MM.1S (cell line): ENCODE data around the gene ELMO3.
A peak's percentile ranks its signal among the peaks of the same experiment; 100 is the strongest.

Experiments
- DNase-seq: peaks from one replicate; pipeline ENCODE4 v3.0.0-alpha.2; 2015
- H2AFZ ChIP-seq: fragments of 300-600 bp; sonication (generic); 2 replicates; pipeline ENCODE4 v1.6.0; 2016; ENCODE audit warnings: antibody characterized with exemption, low read length
- H3F3A ChIP-seq: fragments of 300-600 bp; sonication (generic); 2 replicates; pipeline ENCODE4 v1.6.1; 2016; ENCODE audit warnings: mild to moderate bottlenecking, antibody characterized with exemption, low read length, moderate library complexity, mixed read lengths; ENCODE audit not compliant: insufficient read depth
- H3K27ac ChIP-seq: fragments of 300-600 bp; sonication (generic); 2 replicates; pipeline ENCODE4 v1.5.1; 2016; ENCODE audit warnings: mild to moderate bottlenecking, low read length
- H3K27me3 ChIP-seq: fragments of 300-600 bp; sonication (generic); replicated peaks from 2 replicates; pipeline ENCODE4 v1.6.0; 2016; ENCODE audit warnings: low read length; ENCODE audit not compliant: insufficient read depth
- H3K36me3 ChIP-seq: fragments of 300-600 bp; sonication (generic); replicated peaks from 2 replicates; pipeline ENCODE4 v1.6.1; 2016; ENCODE audit warnings: mild to moderate bottlenecking, low read length, mixed read lengths; ENCODE audit not compliant: insufficient read depth
- H3K4me1 ChIP-seq: fragments of 300-600 bp; sonication (generic); 2 replicates; pipeline ENCODE4 v1.6.1; 2016; ENCODE audit warnings: low read length, mixed read lengths
- H3K4me2 ChIP-seq: fragments of 300-600 bp; sonication (generic); 2 replicates; pipeline ENCODE4 v1.6.0; 2016; ENCODE audit warnings: low read depth, low read length
- H3K4me3 ChIP-seq: fragments of 300-600 bp; sonication (generic); 2 replicates; pipeline ENCODE4 v1.5.1; 2016; ENCODE audit warnings: low read length, mixed read lengths
- H3K79me2 ChIP-seq: fragments of 300-600 bp; sonication (generic); 2 replicates; pipeline ENCODE4 v1.6.1; 2016; ENCODE audit warnings: mixed run types, low read length, mixed read lengths
- H3K9ac ChIP-seq: fragments of 300-600 bp; sonication (generic); 2 replicates; pipeline ENCODE4 v1.6.1; 2016; ENCODE audit warnings: low read length, mixed read lengths
- H3K9me2 ChIP-seq: fragments of 300-600 bp; sonication (generic); replicated peaks from 2 replicates; pipeline ENCODE4 v1.6.1; 2016; ENCODE audit warnings: mild to moderate bottlenecking, low read length, mixed read lengths; ENCODE audit not compliant: insufficient read depth
- H3K9me3 ChIP-seq: fragments of 300-600 bp; sonication (generic); replicated peaks from 2 replicates; pipeline ENCODE4 v1.6.1; 2016; ENCODE audit warnings: mild to moderate bottlenecking, low read length, mixed read lengths; ENCODE audit not compliant: insufficient read depth
- H4K20me1 ChIP-seq: fragments of 300-600 bp; sonication (generic); 2 replicates; pipeline ENCODE4 v1.6.1; 2016; ENCODE audit warnings: mild to moderate bottlenecking, low read length, moderate library complexity, mixed read lengths; ENCODE audit not compliant: insufficient read depth
- CTCF ChIP-seq: fragments of 300-600 bp; sonication (generic); IDR thresholded peaks from 2 replicates; pipeline ENCODE4 v1.5.1; 2016; ENCODE audit warnings: antibody characterized with exemption, low read length, mixed read lengths
- EZH2 ChIP-seq: fragments of 300-600 bp; sonication (generic); optimal IDR thresholded peaks from 2 replicates; pipeline ENCODE3; 2017; ENCODE audit warnings: low read depth, mild to moderate bottlenecking, antibody characterized with exemption, low read length, mixed read lengths
- EZH2phosphoT487 ChIP-seq: fragments of 300-600 bp; sonication (generic); IDR thresholded peaks from 2 replicates; pipeline ENCODE4 v1.6.1; 2018; ENCODE audit warnings: antibody characterized with exemption, low read length

Gene ELMO3

GRCh38 chr16:67236563-67237395, 37.8 kb downstream of the ELMO3 start:
- H3K4me3 ChIP-seq, result no peak overlapping the region
- H3K9me3 ChIP-seq, result no peaks in the 10 kb centered on the region
- no peaks in the 10 kb centered on the region for H3K9me2 ChIP-seq
- no peaks in the 10 kb centered on the region for H4K20me1 ChIP-seq
- DNase-seq, result peak; percentile 36
- H3F3A ChIP-seq, result no peaks in the 10 kb centered on the region; the same call in 1 of the 2 replicates
- H3K36me3 ChIP-seq, result peaks cover 4% of the 10 kb centered on the region; the same call in 1 of the 2 replicates
- H3K27me3 ChIP-seq, result no peaks in the 10 kb centered on the region
- H3K27ac ChIP-seq, result no peak overlapping the region
- H3K4me2 ChIP-seq, result no peak overlapping the region
- H3K79me2 ChIP-seq, result peaks cover 25% of the 10 kb centered on the region
- no peak overlapping the region for H2AFZ ChIP-seq
- TF ChIP-seq EZH2 (no peak), EZH2phosphoT487 (no peak), CTCF (no peak)
- H3K9ac ChIP-seq, result no peak overlapping the region
- no peaks in the 10 kb centered on the region for H3K4me1 ChIP-seq

GRCh38 chr16:67237396-67238277, 38.7 kb downstream of the ELMO3 start:
- Histone ChIP-seq H4K20me1 (no peaks in the 10 kb centered on the region), H2AFZ (no peak overlapping the region), H3K27ac (no peak overlapping the region), H3K4me1 (no peaks in the 10 kb centered on the region; the same call in 1 of the 2 replicates), H3K79me2 (peaks cover 33% of the 10 kb centered on the region), H3K27me3 (no peaks in the 10 kb centered on the region), H3F3A (no peaks in the 10 kb centered on the region; the same call in 1 of the 2 replicates), H3K36me3 (peaks cover 4% of the 10 kb centered on the region; the same call in 1 of the 2 replicates), H3K9ac (no peak overlapping the region), H3K9me3 (no peaks in the 10 kb centered on the region), H3K4me2 (no peak overlapping the region), H3K4me3 (no peak overlapping the region), H3K9me2 (no peaks in the 10 kb centered on the region)
- no peak for DNase-seq
- TF ChIP-seq CTCF, result no peak
- no peak for TF ChIP-seq EZH2phosphoT487
- TF ChIP-seq EZH2, result no peak

- TF ChIP-seq EZH2 (no peak), EZH2phosphoT487 (no peak), CTCF (no peak)
- H3K4me1 ChIP-seq, result peaks cover under 1% of the 10 kb centered on the region
- H2AFZ ChIP-seq, result no peak overlapping the region
- H3K9me3 ChIP-seq, result no peaks in the 10 kb centered on the region
- no peak overlapping the region for H3K9ac ChIP-seq
- no peaks in the 10 kb centered on the region for H3K9me2 ChIP-seq
- no peak overlapping the region for H3K4me2 ChIP-seq
- H3K27ac ChIP-seq, result no peak overlapping the region
- H3K79me2 ChIP-seq, result peaks cover 38% of the 10 kb centered on the region
- H4K20me1 ChIP-seq, result no peaks in the 10 kb centered on the region
- no peaks in the 10 kb centered on the region for H3K27me3 ChIP-seq
- no peak overlapping the region for H3K4me3 ChIP-seq
- H3K36me3 ChIP-seq, result peaks cover 4% of the 10 kb centered on the region; the same call in 1 of the 2 replicates
- DNase-seq, result no peak
- H3F3A ChIP-seq, result no peaks in the 10 kb centered on the region; the same call in 1 of the 2 replicates
Observed at GRCh38 chr16:67238278-67238575, 39.3 kb downstream of the ELMO3 start.
